Measurements from ENCODE around the gene PMM2.

PMM2 gene

GRCh38 chr16:8849411-8850011 lies 51.9 kb downstream of the PMM2 start:
- DNase-seq (ENCODE audit: low read depth in 1 of 2, low spot score in 1 of 2), result no peak

DNA sequence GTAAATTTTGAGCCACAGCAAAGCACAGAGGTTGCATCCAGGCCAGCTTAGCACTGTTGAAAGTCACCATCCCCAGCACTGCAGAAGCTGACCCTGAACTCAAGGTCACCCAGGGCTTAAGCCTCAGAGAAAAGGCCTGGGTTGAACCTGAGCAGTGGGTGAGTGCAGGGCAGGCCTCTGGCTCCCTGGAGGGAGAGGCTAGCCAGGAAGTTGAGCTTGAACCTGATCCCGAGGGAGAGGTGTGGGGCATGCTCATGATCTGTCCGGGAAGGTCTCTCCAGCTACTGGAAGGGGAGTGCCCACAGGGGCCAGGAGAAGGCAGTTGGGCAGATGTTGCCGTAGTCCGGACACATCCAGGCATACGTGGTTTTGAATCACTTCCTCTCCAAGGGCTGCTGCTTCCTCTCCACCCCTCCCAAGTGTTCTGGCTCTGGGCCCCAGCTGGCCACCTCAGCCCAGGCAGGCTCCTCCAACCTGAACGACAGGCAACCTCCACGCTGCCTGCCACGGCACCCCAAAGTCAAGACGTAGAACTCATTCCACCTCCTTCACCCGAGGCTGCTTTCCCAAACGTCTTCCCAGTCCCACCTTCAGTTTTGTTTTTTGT lies 52.7 kb downstream of the PMM2 start:
- DNase-seq (ENCODE audit: low read depth in 1 of 2, low spot score in 1 of 2), result no peak

DNA sequence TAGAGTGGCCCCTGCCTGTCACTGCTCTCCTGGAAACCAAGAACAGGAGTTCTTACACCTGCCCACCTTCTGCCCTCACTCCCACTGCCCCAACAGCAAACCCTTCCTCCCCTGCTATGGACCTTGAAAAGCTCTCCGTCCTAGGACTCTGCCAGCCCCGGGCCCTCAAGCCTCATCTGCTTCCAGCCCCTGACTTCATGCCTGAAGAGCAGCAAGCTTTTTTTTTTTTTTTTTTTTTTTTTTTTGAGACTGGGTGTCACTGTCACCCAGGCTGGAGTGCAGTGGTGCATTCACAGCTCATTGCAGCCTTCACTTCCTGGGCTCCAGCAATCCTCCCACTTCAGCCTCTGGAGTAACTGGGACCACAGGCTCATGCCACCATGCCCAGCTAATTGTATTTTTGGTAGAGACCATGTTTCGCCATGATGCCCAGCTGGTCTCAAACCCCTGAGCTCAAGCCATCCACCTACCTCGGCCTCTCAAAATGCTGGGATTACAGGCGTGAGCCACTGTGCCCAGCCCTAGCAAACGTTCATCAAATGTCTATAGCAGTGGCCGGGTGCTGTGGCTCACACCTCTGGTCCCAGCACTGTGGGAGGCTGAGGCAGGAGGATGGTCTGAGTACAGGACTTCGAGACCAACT lies 54.2 kb downstream of the PMM2 start:
- DNase-seq (ENCODE audit: low read depth in 1 of 2, low spot score in 1 of 2), result no peak

- no peak for DNase-seq (ENCODE audit: low read depth in 1 of 2, low spot score in 1 of 2)
Observed at GRCh38 chr16:8852534-8852933, 54.9 kb downstream of the PMM2 start.

GRCh38 chr16:8853150-8853549 lies 55.5 kb downstream of the PMM2 start:
- no peak for DNase-seq (ENCODE audit: low read depth in 1 of 2, low spot score in 1 of 2)

GRCh38 chr16:8853611-8854010 lies 56.0 kb downstream of the PMM2 start:
- DNase-seq (ENCODE audit: low read depth in 1 of 2, low spot score in 1 of 2), result no peak

- DNase-seq (ENCODE audit: low read depth in 1 of 2, low spot score in 1 of 2), result no peak
Observed at GRCh38 chr16:8854298-8854948, 56.8 kb downstream of the PMM2 start.

DNA sequence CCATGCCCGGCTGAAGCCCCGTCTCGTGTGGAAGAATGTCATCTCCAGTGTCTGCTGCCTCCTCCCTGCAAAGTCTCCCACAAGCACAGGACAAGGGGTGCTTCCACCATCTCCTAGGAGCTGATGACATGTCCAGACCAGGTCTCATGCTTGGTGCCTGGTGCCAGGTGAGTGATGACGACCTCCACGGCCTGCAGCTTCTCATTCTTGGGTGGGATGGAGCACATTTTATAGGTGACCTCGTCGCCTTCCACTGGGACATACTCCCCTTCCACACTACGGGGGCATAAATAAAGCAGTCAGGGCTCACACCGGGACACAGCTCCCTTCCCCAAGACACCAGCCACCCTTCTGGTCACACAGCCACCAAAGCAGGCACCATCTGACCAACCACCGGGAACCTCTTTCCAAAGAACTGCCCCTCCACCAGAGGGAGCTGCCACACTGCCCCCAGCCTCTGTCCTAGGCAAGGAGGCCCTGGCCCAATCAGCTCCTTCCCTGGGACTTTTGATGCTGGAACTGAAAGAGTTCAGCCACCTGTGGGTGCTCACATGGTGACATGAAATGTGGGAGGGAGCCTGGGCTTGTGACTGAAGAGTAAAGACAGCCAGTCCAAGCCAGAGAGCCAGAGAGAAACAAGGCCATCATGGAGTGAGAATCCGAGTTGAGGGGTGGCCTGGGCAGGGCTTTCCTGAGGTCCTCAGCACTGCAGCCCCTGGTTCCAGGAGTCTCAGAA lies 57.6 kb downstream of the PMM2 start:
- DNase-seq (ENCODE audit: low read depth in 1 of 2, low spot score in 1 of 2), result no peak

GRCh38 chr16:8855972-8856371 lies 58.3 kb downstream of the PMM2 start:
- no peak for DNase-seq (ENCODE audit: low read depth in 1 of 2, low spot score in 1 of 2)

DNA sequence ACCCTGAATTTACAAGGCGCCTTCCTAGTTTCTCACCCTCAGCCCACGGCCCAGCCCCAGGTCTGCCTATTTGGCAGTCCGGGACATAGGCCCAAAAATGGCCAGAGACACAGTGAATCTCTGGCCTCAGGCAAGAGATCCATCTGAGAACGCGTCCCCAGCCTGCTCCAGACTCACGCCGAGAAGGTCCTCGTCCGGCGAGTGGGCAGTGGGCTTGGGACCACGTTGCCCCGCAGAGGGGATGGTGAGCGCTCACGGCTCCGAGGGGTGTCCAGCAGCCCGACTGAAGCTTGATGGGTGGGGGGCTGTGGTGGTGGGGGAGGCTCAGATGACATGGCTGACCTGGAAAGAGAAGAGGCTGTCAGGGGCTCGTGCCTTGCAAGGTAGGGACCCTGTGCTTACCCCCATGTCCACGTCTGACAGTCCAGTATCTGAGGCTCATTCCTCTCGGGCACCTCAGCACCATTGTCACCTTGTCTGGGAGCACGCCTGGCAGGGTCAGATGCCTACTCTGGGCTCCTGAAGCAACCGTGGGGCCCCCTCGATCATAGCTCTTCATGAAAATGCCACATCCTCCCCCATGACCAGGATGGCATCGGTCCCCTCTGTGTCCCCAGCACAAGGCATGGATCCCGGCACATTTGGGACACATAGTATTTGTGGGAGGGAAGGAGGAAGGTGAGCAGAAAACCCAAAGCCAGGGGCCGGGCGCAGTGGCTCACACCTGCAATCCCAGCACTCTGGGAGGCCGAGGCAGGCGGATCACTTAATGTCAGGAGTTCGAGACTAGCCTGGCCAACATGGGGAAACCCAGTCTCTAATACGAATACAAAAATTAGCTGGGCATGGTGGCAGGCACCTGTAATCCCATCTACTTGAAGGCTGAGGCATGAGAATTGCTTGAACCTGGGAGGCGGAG lies 61.6 kb downstream of the PMM2 start:
- DNase-seq (ENCODE audit: low read depth in 1 of 2, low spot score in 1 of 2), result no peak

- no peak for DNase-seq (ENCODE audit: low read depth in 1 of 2, low spot score in 1 of 2)
Observed at GRCh38 chr16:8859913-8860881, 62.6 kb downstream of the PMM2 start.

DNA sequence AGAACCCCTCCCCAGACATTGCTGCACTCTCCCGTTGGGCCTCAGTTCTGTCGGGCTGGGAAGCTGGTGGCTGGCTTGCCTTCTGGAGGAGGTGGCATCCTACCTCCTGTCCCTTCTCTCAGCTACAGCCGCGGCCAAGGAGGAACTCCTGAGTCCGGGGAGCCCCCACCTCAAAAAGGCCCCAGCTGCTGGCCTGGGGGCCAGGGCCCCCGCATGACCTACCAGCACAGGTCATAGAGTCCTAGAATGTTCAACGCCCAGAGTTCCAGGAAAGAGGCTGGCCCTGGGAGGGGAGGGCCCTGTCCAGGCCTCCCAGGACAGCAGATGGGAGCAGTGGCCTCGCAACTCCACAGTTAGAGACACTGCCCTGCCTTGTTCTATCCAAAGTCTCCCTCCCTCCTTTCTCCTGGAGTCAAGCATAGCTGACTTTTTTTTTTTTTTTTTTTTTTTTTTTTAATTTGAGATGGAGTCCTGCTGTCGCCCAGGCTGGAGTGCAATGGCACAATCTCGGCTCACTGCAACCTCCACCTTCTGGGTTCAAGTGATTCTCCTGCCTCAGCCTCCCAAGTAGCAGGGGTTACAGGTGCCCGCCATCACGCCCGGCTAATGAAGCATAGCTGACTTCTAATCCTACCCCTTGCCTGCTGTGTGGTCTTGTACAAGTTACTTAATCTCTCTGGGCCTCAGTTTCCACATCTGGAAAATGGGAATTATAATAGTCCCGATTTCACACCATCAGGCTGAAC lies 64.1 kb downstream of the PMM2 start:
- DNase-seq (ENCODE audit: low read depth in 1 of 2, low spot score in 1 of 2), result no peak

GRCh38 chr16:8862309-8863130 lies 64.9 kb downstream of the PMM2 start:
- no peak for DNase-seq (ENCODE audit: low read depth in 1 of 2, low spot score in 1 of 2)

DNA sequence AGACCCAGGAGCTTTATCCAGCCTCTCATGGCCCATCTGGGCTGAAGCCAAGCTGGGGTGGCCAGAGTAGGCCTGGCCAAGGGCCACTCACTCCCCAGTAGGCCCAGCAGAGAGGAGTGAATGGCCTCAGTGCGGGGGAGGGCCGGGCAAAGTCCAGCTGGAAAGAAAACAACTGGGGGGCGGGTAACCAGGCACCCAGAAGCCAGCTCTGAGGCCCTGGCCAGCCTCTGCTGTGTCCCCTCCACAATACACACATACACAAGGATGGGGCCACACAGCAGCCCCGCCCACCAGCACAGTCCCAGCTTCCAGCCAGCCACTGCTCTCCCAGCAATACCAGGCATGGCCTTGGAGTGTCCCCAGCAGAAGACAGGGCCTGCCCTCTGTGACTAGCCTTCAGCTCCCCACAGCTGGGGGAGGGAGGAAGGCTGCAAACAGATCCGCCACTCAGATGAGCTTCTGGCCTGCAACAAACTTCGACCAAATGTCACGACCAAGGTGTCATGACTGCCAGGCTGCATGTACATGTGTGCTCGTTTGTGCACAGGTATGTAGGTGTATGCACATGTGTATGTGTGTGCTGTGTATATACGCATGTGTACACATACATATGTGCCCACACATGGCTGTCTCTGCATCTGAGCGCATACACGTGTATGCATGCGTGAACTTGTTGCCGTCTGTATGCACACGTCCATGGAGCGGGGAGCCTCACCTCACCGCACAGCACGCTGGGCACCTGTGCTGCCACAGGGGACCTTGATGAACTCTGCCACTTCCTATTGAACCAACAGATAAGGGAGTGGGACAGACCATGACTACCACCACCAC lies 66.2 kb downstream of the PMM2 start:
- DNase-seq (ENCODE audit: low read depth in 1 of 2, low spot score in 1 of 2), result no peak

DNA sequence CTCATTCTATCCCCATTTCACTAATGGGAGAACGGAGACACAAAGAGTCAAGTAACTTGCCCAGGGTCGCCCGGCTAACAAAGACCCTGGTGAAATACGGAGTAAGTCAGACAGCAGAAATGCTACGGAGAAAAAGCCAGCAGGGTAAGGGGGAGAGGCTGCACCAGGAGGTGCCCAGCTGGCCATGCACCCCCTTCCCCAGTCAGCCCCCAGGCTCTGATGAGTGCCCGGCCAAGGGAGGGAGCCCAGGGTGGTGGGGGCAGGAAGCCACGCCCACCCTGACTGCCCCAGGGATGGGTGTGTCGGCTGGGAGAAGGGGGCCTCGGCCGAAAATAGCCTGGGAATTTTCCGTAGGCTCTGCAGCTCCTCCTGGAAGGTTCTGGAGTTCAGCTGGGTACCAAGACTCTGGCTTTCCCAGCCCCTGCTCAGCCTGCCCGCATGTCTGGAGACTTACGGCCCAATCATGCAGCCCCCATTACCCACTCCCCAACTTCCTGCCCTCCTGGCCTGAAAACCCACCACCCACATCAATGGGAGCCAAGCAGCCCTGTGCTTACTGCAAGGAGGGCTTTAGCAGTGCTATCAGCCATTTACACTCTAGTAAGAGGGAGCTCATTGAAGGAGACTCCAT lies 67.0 kb downstream of the PMM2 start:
- DNase-seq (ENCODE audit: low read depth in 1 of 2, low spot score in 1 of 2), result no peak

GRCh38 chr16:8865145-8865882 lies 67.7 kb downstream of the PMM2 start:
- no peak for DNase-seq (ENCODE audit: low read depth in 1 of 2, low spot score in 1 of 2)

Measured in activated T-helper 1 cell treated with anti-CD3 and anti-CD28 coated beads, Interleukin-2, amount 50 U/mL, for 16 hours (primary cell).